ENCODE data around the gene LMF2.

DNA sequence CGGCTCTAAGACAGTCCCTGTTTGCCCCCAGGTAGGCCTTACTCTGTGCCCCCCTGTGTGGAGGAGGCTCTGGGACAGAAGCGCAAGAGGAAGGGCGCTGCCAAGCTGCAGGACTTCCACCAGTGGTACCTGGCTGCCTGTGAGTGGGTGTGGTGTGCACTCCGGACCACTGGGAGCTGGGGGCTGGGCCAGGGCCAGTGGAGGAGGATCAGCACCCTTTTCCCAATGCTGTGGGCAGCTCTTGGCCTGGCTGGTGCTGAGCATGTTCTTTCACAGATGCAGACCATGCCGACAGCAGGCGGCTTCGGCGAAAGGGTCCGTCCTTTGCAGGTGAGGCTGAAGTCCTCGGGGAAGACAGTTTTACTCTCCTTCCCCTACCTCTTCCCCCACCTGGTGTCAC is 14.2 kb upstream of the LMF2 start:
- TF ChIP-seq ZNF274 (IDR thresholded peaks at IDR 0.05; ENCODE audit: low read depth, low read length), result no peak
- no peak for TF ChIP-seq SUZ12 (IDR thresholded peaks at IDR 0.05; ENCODE audit: extremely low read depth, insufficient read depth, insufficient read length)
- no peak for TF ChIP-seq YY1 (IDR thresholded peaks at IDR 0.05; ENCODE audit: insufficient read depth, insufficient read length)

Measured in NT2/D1 (cell line).